OCI-LY3 (cell line): ENCODE data around the gene LILRB2.

Experiments used
- CTCF ChIP-seq: fragments of 200-600, 300-600 bp; sonication (generic); IDR thresholded peaks from 2 replicates; pipeline ENCODE4 v1.5.1; 2014; ENCODE audit warnings: antibody characterized with exemption, low read length, low read depth
- EZH2phosphoT487 ChIP-seq: fragments of 200-600 bp; shearing (Covaris generic); IDR thresholded peaks from 2 replicates; pipeline ENCODE4 v1.6.1; 2018; ENCODE audit warnings: antibody characterized with exemption, mixed run types, low read depth

- no peak for TF ChIP-seq CTCF
- no peak for TF ChIP-seq EZH2phosphoT487
These were observed 25.7 kb downstream of the LILRB2 start for GRCh38 chr19:54255105-54255775.
